DND-41 (cell line): Measurements from ENCODE around the gene ENAH.
"Not testable (repeated sequence)": the region's sequence is repeated elsewhere in the genome, so short reads cannot be mapped to it uniquely, and the experiment has no call there.

Experiments used
- ATAC-seq: fragments of 200-7000 bp; cut with Tn5 transposase; 3 replicates; pipeline ENCODE4 v1.9.1; 2021; ENCODE audit warnings: low read depth; ENCODE audit not compliant: insufficient read depth
- DNase-seq: peaks from one replicate; pipeline ENCODE4 v3.0.0-alpha.2; 2020
- H2AFZ ChIP-seq: 2 replicates; pipeline ENCODE4 v1.6.0; 2012; ENCODE audit warnings: low read depth, low read length
- H3K27ac ChIP-seq: 2 replicates; pipeline ENCODE4 v1.5.1; 2012; ENCODE audit warnings: low read length, inconsistent platforms
- H3K27me3 ChIP-seq: fragments of 200-600 bp; sonication (generic); 2 replicates; pipeline ENCODE4 v1.6.0; 2012; ENCODE audit warnings: low read length, mild to moderate bottlenecking, inconsistent platforms; ENCODE audit not compliant: insufficient read depth, poor library complexity
- H3K36me3 ChIP-seq: 2 replicates; pipeline ENCODE4 v1.5.1; 2012; ENCODE audit warnings: low read length, inconsistent platforms; ENCODE audit not compliant: insufficient read depth
- H3K4me1 ChIP-seq: 2 replicates; pipeline ENCODE4 v1.5.1; 2012; ENCODE audit warnings: mild to moderate bottlenecking, low read length; ENCODE audit not compliant: insufficient read depth
- H3K4me2 ChIP-seq: 2 replicates; pipeline ENCODE4 v1.6.0; 2012; ENCODE audit warnings: mild to moderate bottlenecking, moderate library complexity, low read length, inconsistent platforms; ENCODE audit not compliant: insufficient read depth
- H3K4me3 ChIP-seq, 2 experiments: fragments of 200-600 bp in 1 of 2; shearing (Covaris generic) in 1 of 2; 2 replicates each; pipeline ENCODE4 v1.5.1; 2012 to 2016; ENCODE audit warnings: inconsistent platforms in 2 of 2, low read length in 2 of 2, mild to moderate bottlenecking in 2 of 2, low read depth in 1 of 2, moderate library complexity in 1 of 2
- H3K79me2 ChIP-seq: 2 replicates; pipeline ENCODE4 v1.6.0; 2012; ENCODE audit warnings: low read length, inconsistent platforms; ENCODE audit not compliant: insufficient read depth
- H3K9ac ChIP-seq: 2 replicates; pipeline ENCODE4 v1.6.0; 2012; ENCODE audit warnings: low read depth, mild to moderate bottlenecking, inconsistent platforms, low read length, moderate library complexity
- H3K9me3 ChIP-seq: 2 replicates; pipeline ENCODE4 v1.5.1; 2012; ENCODE audit warnings: low read length, moderate library complexity, mild to moderate bottlenecking, inconsistent platforms; ENCODE audit not compliant: insufficient read depth, severe bottlenecking
- H4K20me1 ChIP-seq: 2 replicates; pipeline ENCODE4 v1.6.0; 2012; ENCODE audit warnings: low read length; ENCODE audit not compliant: insufficient read depth
- CTCF ChIP-seq: IDR thresholded peaks from 2 replicates; pipeline ENCODE4 v1.5.1; 2012; ENCODE audit warnings: borderline replicate concordance, low read length, moderate library complexity, mild to moderate bottlenecking; ENCODE audit not compliant: poor library complexity, severe bottlenecking; ENCODE audit errors: extremely low read depth
- EZH2 ChIP-seq: IDR thresholded peaks from 3 replicates; pipeline ENCODE4 v1.6.1; 2012; ENCODE audit warnings: borderline replicate concordance, low read depth, mild to moderate bottlenecking, moderate library complexity, low read length, inconsistent platforms; ENCODE audit not compliant: severe bottlenecking

The ENAH gene

GRCh38 chr1:225635649-225636048, 17.3 kb downstream of the ENAH start:
- Histone ChIP-seq H3K9me3 (no peaks in the 10 kb centered on the region), H3K4me3 (no peak overlapping the region), H3K36me3 (no peaks in the 10 kb centered on the region), H3K4me1 (no peaks in the 10 kb centered on the region), H2AFZ (no peak overlapping the region), H4K20me1 (no peaks in the 10 kb centered on the region), H3K79me2 (no peaks in the 10 kb centered on the region), H3K27me3 (no peaks in the 10 kb centered on the region), H3K27ac (no peak overlapping the region), H3K9ac (no peak overlapping the region), H3K4me2 (no peak overlapping the region)
- ATAC-seq (no peak), DNase-seq (no peak)
- no peak for TF ChIP-seq EZH2
- no peak for TF ChIP-seq CTCF

GRCh38 chr1:225632836-225633235, 20.1 kb downstream of the ENAH start:
- H3K27ac ChIP-seq, H3K4me1 ChIP-seq, ATAC-seq, H2AFZ ChIP-seq, H3K4me3 ChIP-seq, H3K9ac ChIP-seq, H3K27me3 ChIP-seq, DNase-seq, H3K9me3 ChIP-seq, H3K4me2 ChIP-seq, H4K20me1 ChIP-seq, H3K79me2 ChIP-seq, H3K36me3 ChIP-seq: not testable (repeated sequence)

GRCh38 chr1:225631021-225631663, 21.8 kb downstream of the ENAH start:
- H2AFZ ChIP-seq, result no peak overlapping the region
- H3K27me3 ChIP-seq, result no peaks in the 10 kb centered on the region
- H3K4me3 ChIP-seq, result no peak overlapping the region
- ATAC-seq (no peak), DNase-seq (no peak)
- H3K9me3 ChIP-seq, result no peaks in the 10 kb centered on the region
- no peaks in the 10 kb centered on the region for H3K79me2 ChIP-seq
- no peaks in the 10 kb centered on the region for H3K4me1 ChIP-seq
- no peaks in the 10 kb centered on the region for H3K36me3 ChIP-seq
- no peak overlapping the region for H3K27ac ChIP-seq
- TF ChIP-seq EZH2 (no peak), CTCF (no peak)
- H3K4me2 ChIP-seq, result no peak overlapping the region
- no peaks in the 10 kb centered on the region for H4K20me1 ChIP-seq
- H3K9ac ChIP-seq, result no peak overlapping the region

- Histone ChIP-seq H3K27ac (no peak overlapping the region), H3K36me3 (no peaks in the 10 kb centered on the region), H3K27me3 (no peaks in the 10 kb centered on the region), H3K4me1 (no peaks in the 10 kb centered on the region), H3K9ac (no peak overlapping the region), H3K4me2 (no peak overlapping the region), H3K4me3 (no peak overlapping the region), H3K9me3 (no peaks in the 10 kb centered on the region), H3K79me2 (no peaks in the 10 kb centered on the region), H2AFZ (no peak overlapping the region), H4K20me1 (no peaks in the 10 kb centered on the region)
- TF ChIP-seq CTCF, result no peak
- DNase-seq (no peak), ATAC-seq (no peak)
Observed at GRCh38 chr1:225629483-225629882, 23.4 kb downstream of the ENAH start.

GRCh38 chr1:225628794-225629193, 24.1 kb downstream of the ENAH start:
- not testable (repeated sequence) for ATAC-seq, H3K79me2 ChIP-seq, H3K36me3 ChIP-seq, H3K4me2 ChIP-seq, H4K20me1 ChIP-seq, DNase-seq, H2AFZ ChIP-seq, H3K9me3 ChIP-seq, H3K4me3 ChIP-seq, H3K27ac ChIP-seq, H3K4me1 ChIP-seq, H3K9ac ChIP-seq, H3K27me3 ChIP-seq
